ENCODE results near the gene RBM10. TPM values are rescaled to one million over a fixed set of nuclear protein-coding genes. Genes with fewer than 3 reads are reported as not detected.
A peak's percentile ranks its signal among the peaks of the same experiment; 100 is the strongest.

RBM10 gene
- total and polyA plus RNA-seq, 9 of the 15 experiments (the other 6 are each of a cell fraction or from before 2014, with no cell fraction given): 1.1 to 61.7 (median 31.5) TPM

DNA sequence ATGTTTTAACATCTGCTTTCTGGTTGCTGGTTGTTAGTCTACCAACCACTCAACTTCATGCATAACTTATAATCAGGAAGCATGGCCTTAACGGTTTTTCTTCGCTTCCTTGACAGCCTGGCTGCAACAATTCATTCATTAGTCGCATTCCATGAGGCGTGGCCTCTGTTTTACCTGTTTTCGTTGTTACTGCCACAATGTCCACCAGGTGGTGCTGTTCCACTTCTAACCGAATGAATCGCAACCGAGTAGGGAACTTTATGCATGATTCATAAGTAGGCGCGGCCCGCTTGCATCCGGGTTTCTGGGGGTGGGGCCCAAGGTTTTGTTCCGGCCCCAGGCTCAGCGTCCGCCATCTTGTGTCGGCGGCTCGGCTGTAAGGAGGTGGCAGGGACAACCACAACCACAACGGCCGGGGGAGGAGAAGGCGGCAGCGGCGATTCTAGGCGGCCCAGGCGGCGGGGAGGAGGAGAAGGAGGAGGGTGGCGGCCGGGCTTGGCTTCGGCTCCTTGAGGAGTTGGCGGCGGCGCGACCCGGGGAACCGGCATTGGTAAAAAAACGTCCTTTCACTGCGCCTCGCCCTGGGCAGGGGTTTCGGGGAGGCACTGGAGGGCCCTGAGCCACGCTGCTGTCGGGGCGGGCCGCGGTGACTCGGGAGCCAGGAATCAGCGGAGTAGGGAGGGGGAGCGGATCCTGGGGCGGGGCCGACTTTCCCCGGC is 48.6 kb downstream of the RBM10 start, which contains the start of gene UBA1 (continued):
- TF ChIP-seq, protein P1, sequence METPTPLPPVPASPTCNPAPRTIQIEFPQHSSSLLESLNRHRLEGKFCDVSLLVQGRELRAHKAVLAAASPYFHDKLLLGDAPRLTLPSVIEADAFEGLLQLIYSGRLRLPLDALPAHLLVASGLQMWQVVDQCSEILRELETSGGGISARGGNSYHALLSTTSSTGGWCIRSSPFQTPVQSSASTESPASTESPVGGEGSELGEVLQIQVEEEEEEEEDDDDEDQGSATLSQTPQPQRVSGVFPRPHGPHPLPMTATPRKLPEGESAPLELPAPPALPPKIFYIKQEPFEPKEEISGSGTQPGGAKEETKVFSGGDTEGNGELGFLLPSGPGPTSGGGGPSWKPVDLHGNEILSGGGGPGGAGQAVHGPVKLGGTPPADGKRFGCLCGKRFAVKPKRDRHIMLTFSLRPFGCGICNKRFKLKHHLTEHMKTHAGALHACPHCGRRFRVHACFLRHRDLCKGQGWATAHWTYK (CRISPR knock-in tag; IDR thresholded peaks at IDR 0.05): no peak
- TF ChIP-seq, protein P2, sequence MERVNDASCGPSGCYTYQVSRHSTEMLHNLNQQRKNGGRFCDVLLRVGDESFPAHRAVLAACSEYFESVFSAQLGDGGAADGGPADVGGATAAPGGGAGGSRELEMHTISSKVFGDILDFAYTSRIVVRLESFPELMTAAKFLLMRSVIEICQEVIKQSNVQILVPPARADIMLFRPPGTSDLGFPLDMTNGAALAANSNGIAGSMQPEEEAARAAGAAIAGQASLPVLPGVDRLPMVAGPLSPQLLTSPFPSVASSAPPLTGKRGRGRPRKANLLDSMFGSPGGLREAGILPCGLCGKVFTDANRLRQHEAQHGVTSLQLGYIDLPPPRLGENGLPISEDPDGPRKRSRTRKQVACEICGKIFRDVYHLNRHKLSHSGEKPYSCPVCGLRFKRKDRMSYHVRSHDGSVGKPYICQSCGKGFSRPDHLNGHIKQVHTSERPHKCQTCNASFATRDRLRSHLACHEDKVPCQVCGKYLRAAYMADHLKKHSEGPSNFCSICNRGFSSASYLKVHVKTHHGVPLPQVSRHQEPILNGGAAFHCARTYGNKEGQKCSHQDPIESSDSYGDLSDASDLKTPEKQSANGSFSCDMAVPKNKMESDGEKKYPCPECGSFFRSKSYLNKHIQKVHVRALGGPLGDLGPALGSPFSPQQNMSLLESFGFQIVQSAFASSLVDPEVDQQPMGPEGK (CRISPR knock-in tag; IDR thresholded peaks at IDR 0.05; ENCODE audit: borderline replicate concordance): no peak
- TF ChIP-seq, protein P3, sequence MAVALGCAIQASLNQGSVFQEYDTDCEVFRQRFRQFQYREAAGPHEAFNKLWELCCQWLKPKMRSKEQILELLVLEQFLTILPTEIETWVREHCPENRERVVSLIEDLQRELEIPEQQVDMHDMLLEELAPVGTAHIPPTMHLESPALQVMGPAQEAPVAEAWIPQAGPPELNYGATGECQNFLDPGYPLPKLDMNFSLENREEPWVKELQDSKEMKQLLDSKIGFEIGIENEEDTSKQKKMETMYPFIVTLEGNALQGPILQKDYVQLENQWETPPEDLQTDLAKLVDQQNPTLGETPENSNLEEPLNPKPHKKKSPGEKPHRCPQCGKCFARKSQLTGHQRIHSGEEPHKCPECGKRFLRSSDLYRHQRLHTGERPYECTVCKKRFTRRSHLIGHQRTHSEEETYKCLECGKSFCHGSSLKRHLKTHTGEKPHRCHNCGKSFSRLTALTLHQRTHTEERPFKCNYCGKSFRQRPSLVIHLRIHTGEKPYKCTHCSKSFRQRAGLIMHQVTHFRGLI (CRISPR knock-in tag; IDR thresholded peaks at IDR 0.05): no peak
- 0 out of 2 replicates have a peak, but pooled peaks have one; percentile 25 for TF ChIP-seq SOX6 (IDR thresholded peaks at IDR 0.05)
- TF ChIP-seq KHSRP (IDR thresholded peaks at IDR 0.05): no peak
- peak; percentile 46; the same call in 1 of the 2 replicates for TF ChIP-seq HDAC2 (IDR thresholded peaks at IDR 0.05)
- TF ChIP-seq RFX1 (IDR thresholded peaks at IDR 0.05): no peak
- no peak for TF ChIP-seq PTTG1 (tag; IDR thresholded peaks at IDR 0.05; ENCODE audit: low read depth)
- TF ChIP-seq CBX1 (IDR thresholded peaks at IDR 0.05; ENCODE audit: low read depth): 0 out of 2 replicates have a peak, but pooled peaks have one; percentile 25
- TF ChIP-seq CHD4 (IDR thresholded peaks at IDR 0.05; ENCODE audit: insufficient read depth, insufficient replicate concordance, low read depth, low read length, poor library complexity, severe bottlenecking): no peak
- no peak for TF ChIP-seq TCF3 (CRISPR knock-in tag; IDR thresholded peaks at IDR 0.05)
- TF ChIP-seq MCM3 (IDR thresholded peaks at IDR 0.05): no peak
- no peak for TF ChIP-seq FOXJ2 (tag; IDR thresholded peaks at IDR 0.05)
- no peak for TF ChIP-seq NCOA6 (IDR thresholded peaks at IDR 0.05)
- no peak for TF ChIP-seq ARID1B (IDR thresholded peaks at IDR 0.05)
- TF ChIP-seq, protein P4, sequence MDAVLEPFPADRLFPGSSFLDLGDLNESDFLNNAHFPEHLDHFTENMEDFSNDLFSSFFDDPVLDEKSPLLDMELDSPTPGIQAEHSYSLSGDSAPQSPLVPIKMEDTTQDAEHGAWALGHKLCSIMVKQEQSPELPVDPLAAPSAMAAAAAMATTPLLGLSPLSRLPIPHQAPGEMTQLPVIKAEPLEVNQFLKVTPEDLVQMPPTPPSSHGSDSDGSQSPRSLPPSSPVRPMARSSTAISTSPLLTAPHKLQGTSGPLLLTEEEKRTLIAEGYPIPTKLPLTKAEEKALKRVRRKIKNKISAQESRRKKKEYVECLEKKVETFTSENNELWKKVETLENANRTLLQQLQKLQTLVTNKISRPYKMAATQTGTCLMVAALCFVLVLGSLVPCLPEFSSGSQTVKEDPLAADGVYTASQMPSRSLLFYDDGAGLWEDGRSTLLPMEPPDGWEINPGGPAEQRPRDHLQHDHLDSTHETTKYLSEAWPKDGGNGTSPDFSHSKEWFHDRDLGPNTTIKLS (IDR thresholded peaks at IDR 0.05; ENCODE audit: borderline replicate concordance, low read depth): peak; percentile 33; the same call in 1 of the 2 replicates
- TF ChIP-seq FOXK2 (conservative IDR thresholded peaks at IDR 0.05 in 1 of 2, IDR thresholded peaks at IDR 0.05 in 1 of 2; ENCODE audit: low read depth in 2 of 2): peak; percentile 81 to 82; a peak in 3 of 4 replicates
- no peak for TF ChIP-seq NR2C2 (CRISPR knock-in tag; IDR thresholded peaks at IDR 0.05)
- peak; percentile 33; the same call in 1 of the 2 replicates for TF ChIP-seq NR2C2 (tag; IDR thresholded peaks at IDR 0.05)
- no peak for TF ChIP-seq FOXJ3 (CRISPR knock-in tag; IDR thresholded peaks at IDR 0.05)
- TF ChIP-seq ELF4 (CRISPR knock-in tag; IDR thresholded peaks at IDR 0.05): no peak
- TF ChIP-seq, protein P5, sequence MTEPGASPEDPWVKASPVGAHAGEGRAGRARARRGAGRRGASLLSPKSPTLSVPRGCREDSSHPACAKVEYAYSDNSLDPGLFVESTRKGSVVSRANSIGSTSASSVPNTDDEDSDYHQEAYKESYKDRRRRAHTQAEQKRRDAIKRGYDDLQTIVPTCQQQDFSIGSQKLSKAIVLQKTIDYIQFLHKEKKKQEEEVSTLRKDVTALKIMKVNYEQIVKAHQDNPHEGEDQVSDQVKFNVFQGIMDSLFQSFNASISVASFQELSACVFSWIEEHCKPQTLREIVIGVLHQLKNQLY (CRISPR knock-in tag; conservative IDR thresholded peaks at IDR 0.05): no peak
